Measurements from ENCODE around the gene ADAMTS2. TPM values are rescaled to one million over a fixed set of nuclear protein-coding genes. Genes with fewer than 3 reads are reported as not detected.

ADAMTS2 gene
- total and polyA plus RNA-seq, 10 donors, result 4.0 to 101 (median 47.5) TPM

DNA sequence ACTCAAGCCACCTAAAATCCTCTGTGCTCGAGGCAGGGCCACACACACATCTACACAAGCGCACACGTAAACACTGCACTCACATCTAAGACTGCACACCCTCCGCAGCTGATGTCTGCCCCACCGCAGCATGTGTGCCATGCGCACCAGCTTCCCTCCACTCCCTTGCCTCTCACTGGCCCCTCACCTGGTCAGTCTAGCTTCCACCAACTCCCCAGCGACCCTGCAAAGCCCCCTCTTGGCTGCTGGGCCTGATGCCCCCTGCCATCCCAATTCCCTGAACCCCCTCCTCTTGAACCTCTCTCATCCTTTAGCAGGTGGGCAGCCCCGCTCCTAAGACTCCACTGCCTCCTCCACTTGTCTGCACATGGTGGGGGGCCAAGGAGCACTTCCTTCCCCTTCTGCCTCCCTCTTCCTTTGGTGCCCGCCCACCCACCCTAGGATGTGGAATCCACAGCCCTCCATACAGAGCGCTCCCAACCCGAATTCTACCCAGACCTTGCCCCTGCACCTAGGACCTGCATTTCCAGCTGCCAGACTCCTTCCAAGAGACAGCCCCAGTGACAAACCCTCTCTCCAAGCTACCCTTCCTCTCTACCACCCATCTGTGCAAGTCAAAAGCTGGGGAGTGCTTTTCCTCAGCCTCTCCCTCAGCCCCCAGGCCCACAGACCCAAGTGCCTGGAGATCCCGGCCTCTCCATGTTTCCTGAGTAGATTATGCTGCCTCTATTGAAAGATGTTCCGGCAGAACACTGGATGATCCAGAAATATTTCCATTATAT, 23.9 kb downstream of the ADAMTS2 start:
- H3K27me3 ChIP-seq (replicated peaks in 1 of 7), result peaks cover 0 to 46% (median 0%) of the 10 kb centered on the region in 7 donors
- 81 to 86% (median 82%) methylated on average over 12 to 13 of the region's 13 CpGs for WGBS, 5 donors
- intact Hi-C loops (cut with DNase I; ENCODE audit: low total_unique reads), result no loop called here

DNA sequence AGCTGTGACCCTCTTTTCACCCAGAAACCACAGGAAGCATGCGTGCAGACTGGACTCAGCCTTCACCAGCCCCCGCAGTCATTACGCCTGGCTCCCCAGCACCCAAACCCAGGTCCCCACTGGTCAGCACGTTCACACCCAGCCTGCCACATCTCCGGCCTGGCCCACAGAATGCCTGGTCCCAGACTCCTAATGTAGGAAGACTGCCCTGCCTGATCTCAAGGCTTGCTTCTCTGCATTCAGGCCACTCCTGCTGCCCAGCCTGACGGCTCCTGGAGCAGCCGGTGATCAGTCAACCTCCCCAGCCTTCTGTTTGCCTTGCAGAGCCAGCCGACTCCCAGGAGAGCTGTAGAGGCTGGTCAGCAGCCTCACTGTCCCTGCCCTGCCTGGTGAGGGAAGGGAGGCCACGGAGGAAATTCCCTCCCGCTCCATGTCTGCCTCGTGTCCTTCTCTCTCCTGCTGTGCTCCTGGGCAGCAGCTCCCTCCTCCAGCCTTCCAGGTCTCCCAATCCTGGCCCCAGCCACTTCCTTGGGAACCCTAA, 25.4 kb downstream of the ADAMTS2 start:
- peaks cover 0 to 42% (median 16%) of the 10 kb centered on the region in 6 donors for H3K4me1 ChIP-seq
- H3K27ac ChIP-seq, result no peak overlapping the region
- intact Hi-C loops (cut with DNase I; ENCODE audit: low total_unique reads), result no loop called here
- peaks cover 0 to 35% (median 0%) of the 10 kb centered on the region in 7 donors for H3K27me3 ChIP-seq (replicated peaks in 1 of 7)
- TF ChIP-seq POLR2A (IDR thresholded peaks at IDR 0.05) (no peak), POLR2AphosphoS5 (IDR thresholded peaks at IDR 0.05) (peak in 1 of 3 donors; percentile 20)
- TF ChIP-seq, protein P1, sequence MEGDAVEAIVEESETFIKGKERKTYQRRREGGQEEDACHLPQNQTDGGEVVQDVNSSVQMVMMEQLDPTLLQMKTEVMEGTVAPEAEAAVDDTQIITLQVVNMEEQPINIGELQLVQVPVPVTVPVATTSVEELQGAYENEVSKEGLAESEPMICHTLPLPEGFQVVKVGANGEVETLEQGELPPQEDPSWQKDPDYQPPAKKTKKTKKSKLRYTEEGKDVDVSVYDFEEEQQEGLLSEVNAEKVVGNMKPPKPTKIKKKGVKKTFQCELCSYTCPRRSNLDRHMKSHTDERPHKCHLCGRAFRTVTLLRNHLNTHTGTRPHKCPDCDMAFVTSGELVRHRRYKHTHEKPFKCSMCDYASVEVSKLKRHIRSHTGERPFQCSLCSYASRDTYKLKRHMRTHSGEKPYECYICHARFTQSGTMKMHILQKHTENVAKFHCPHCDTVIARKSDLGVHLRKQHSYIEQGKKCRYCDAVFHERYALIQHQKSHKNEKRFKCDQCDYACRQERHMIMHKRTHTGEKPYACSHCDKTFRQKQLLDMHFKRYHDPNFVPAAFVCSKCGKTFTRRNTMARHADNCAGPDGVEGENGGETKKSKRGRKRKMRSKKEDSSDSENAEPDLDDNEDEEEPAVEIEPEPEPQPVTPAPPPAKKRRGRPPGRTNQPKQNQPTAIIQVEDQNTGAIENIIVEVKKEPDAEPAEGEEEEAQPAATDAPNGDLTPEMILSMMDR (IDR thresholded peaks at IDR 0.05 in 8 of 11, conservative IDR thresholded peaks at IDR 0.05 in 3 of 11), result no peak
- 39 to 55% (median 48%) methylated on average over 9 to 11 of the region's 11 CpGs for WGBS, 5 donors
- H3K36me3 ChIP-seq, result peaks cover 0 to 3% (median 0%) of the 10 kb centered on the region in 6 donors
- H3K9me3 ChIP-seq, result no peaks in the 10 kb centered on the region
- DNase-seq, result peak; percentile 63
- H3K4me3 ChIP-seq, result no peak overlapping the region

More for the DNA sequence above, 23.9 kb downstream of the ADAMTS2 start:
- TF ChIP-seq, protein P1 (IDR thresholded peaks at IDR 0.05 in 8 of 11, conservative IDR thresholded peaks at IDR 0.05 in 3 of 11), result no peak
- TF ChIP-seq POLR2AphosphoS5 (IDR thresholded peaks at IDR 0.05) (no peak), POLR2A (IDR thresholded peaks at IDR 0.05) (no peak)
- peaks cover 0 to 33% (median 13%) of the 10 kb centered on the region in 6 donors for H3K4me1 ChIP-seq
- peaks cover 0 to under 1% (median 0%) of the 10 kb centered on the region in 6 donors for H3K36me3 ChIP-seq
- no peak overlapping the region for H3K4me3 ChIP-seq
- H3K9me3 ChIP-seq, result no peaks in the 10 kb centered on the region
- no peak overlapping the region for H3K27ac ChIP-seq
- DNase-seq, result peak; percentile 64

GRCh38 chr5:179319123-179319522, 26.1 kb downstream of the ADAMTS2 start:
- TF ChIP-seq, protein P1 (IDR thresholded peaks at IDR 0.05 in 8 of 11, conservative IDR thresholded peaks at IDR 0.05 in 3 of 11), result no peak
- TF ChIP-seq POLR2A (IDR thresholded peaks at IDR 0.05) (no peak), POLR2AphosphoS5 (IDR thresholded peaks at IDR 0.05) (no peak)
- Histone ChIP-seq H3K27ac (no peak overlapping the region), H3K9me3 (no peaks in the 10 kb centered on the region), H3K4me3 (no peak overlapping the region), H3K36me3 (peaks cover 0 to 3% (median 0%) of the 10 kb centered on the region in 6 donors), H3K4me1 (peaks cover 6 to 49% (median 22%) of the 10 kb centered on the region in 6 donors), H3K27me3 (replicated peaks in 1 of 7) (peaks cover 0 to 35% (median 0%) of the 10 kb centered on the region in 7 donors)
- DNase-seq, result peak; percentile 60
- intact Hi-C loops (cut with DNase I; ENCODE audit: low total_unique reads), result no loop called here
- WGBS, 5 donors, result 90 to 95% (median 93%) methylated on average over 8 of the region's 8 CpGs
